HG02943 (cell line): Measurements from ENCODE around the gene B3GNT4.
"Not testable (repeated sequence)": the region's sequence is repeated elsewhere in the genome, so short reads cannot be mapped to it uniquely, and the experiment has no call there.

ENCODE experiments used
- ATAC-seq: cut with Tn5 transposase; IDR thresholded peaks from one replicate; pipeline ENCODE4 v1.9.1; 2021; ENCODE audit warnings: mild to moderate bottlenecking, low read depth, moderate library complexity; ENCODE audit not compliant: unreplicated experiment

Gene B3GNT4

GRCh38 chr12:122203301-122204166 lies at the start of gene B3GNT4:
B3GNT4 (plus strand) TSS chr12:122203709; CDS start chr12:122204619, 910 bp downstream.
- no peak for ATAC-seq

- ATAC-seq, result no peak
Observed at GRCh38 chr12:122155705-122156104, 47.8 kb upstream of the B3GNT4 start.

- ATAC-seq, result no peak
Observed at GRCh38 chr12:122158700-122159285, 44.7 kb upstream of the B3GNT4 start.

- no peak for ATAC-seq
Observed at GRCh38 chr12:122159882-122160281, 43.6 kb upstream of the B3GNT4 start.

- ATAC-seq, result no peak
Observed at GRCh38 chr12:122160761-122161160, 42.7 kb upstream of the B3GNT4 start.

- no peak for ATAC-seq
Observed at GRCh38 chr12:122161682-122162081, 41.8 kb upstream of the B3GNT4 start.

- no peak for ATAC-seq
Observed at GRCh38 chr12:122162976-122163375, 40.5 kb upstream of the B3GNT4 start.

GRCh38 chr12:122166422-122167349 lies 36.8 kb upstream of the B3GNT4 start:
- no peak for ATAC-seq

- no peak for ATAC-seq
Observed at GRCh38 chr12:122167356-122167925, 36.1 kb upstream of the B3GNT4 start.

- ATAC-seq, result no peak
Observed at GRCh38 chr12:122168492-122168891, 35.0 kb upstream of the B3GNT4 start.

- no peak for ATAC-seq
Observed at GRCh38 chr12:122171399-122171798, 32.1 kb upstream of the B3GNT4 start.

GRCh38 chr12:122172262-122172939 lies 31.1 kb upstream of the B3GNT4 start:
- ATAC-seq, result no peak

- no peak for ATAC-seq
Observed at GRCh38 chr12:122174155-122174845, 29.2 kb upstream of the B3GNT4 start, which contains the start of gene IL31. IL31 (minus strand) TSS chr12:122174221; CDS start chr12:122174172, 49 bp downstream.

- ATAC-seq, result not testable (repeated sequence)
Observed at GRCh38 chr12:122176473-122176872, 27.0 kb upstream of the B3GNT4 start.

- ATAC-seq, result no peak
Observed at GRCh38 chr12:122182887-122183587, 20.5 kb upstream of the B3GNT4 start, which contains the start of gene LRRC43. LRRC43 (plus strand) TSS chr12:122183123; CDS start chr12:122183145, 22 bp downstream.

GRCh38 chr12:122183588-122183940 lies 19.9 kb upstream of the B3GNT4 start:
- no peak for ATAC-seq

GRCh38 chr12:122184517-122184916 lies 19.0 kb upstream of the B3GNT4 start:
- ATAC-seq, result no peak

- ATAC-seq, result no peak
Observed at GRCh38 chr12:122185079-122185478, 18.4 kb upstream of the B3GNT4 start.
